Upper lobe of left lung (tissue), 6 donors: ENCODE measurements around the gene SEMA6C. TPM values are rescaled to one million over a fixed set of nuclear protein-coding genes. Genes with fewer than 3 reads are reported as not detected.

Experiments used
- ATAC-seq, 2 donors: fragments of 200-7000 bp; cut with Tn5 transposase; one replicate each; pipeline ENCODE4 v1.9.1; 2022; ENCODE audit warnings: mild to moderate bottlenecking in 2 of 2, moderate library complexity in 2 of 2; ENCODE audit not compliant: low FRiP score in 2 of 2
- DNase-seq, 2 donors: peaks; one replicate each; pipeline ENCODE4 v3.0.0-alpha.2; 2019 to 2020
- H3K27ac ChIP-seq, 4 donors: fragments of 200-600 bp; sonication (generic); one replicate each; pipeline ENCODE4 v1.5.1; 2016 to 2019
- H3K27me3 ChIP-seq, 4 donors: fragments of 200-600 bp; sonication (generic); one replicate each; pipeline ENCODE4 v1.5.1; 2017 to 2019
- H3K36me3 ChIP-seq, 4 donors: fragments of 200-600 bp; sonication (generic); one replicate each; pipeline ENCODE4 v1.5.1; 2016 to 2019
- H3K4me1 ChIP-seq, 4 donors: fragments of 200-600 bp; sonication (generic); one replicate each; pipeline ENCODE4 v1.5.1; 2018 to 2019
- H3K4me3 ChIP-seq, 4 donors: fragments of 200-600 bp; sonication (generic); one replicate each; pipeline ENCODE4 v1.5.1; 2017 to 2019; ENCODE audit warnings: mild to moderate bottlenecking in 2 of 4, moderate library complexity in 1 of 4
- H3K9me3 ChIP-seq, 4 donors: fragments of 200-600 bp; sonication (generic); one replicate each; pipeline ENCODE4 v1.5.1; 2018 to 2019
- CTCF ChIP-seq, 6 experiments: fragments of 450-650 bp in 4 of 6; fragments of 200-600 bp in 2 of 6; sonication (generic) in 2 of 6; IDR thresholded peaks; one replicate each; pipeline ENCODE4 v1.5.1; 2016 to 2019; ENCODE audit warnings: antibody characterized with exemption in 6 of 6
- EP300 ChIP-seq, 4 donors: sonication (generic); formaldehyde crosslinking; IDR thresholded peaks; one replicate each; pipeline ENCODE4 v1.5.1; 2017; ENCODE audit warnings: antibody characterized with exemption in 4 of 4, control low read depth in 2 of 4
- POLR2A ChIP-seq, 4 donors: fragments of 450-650 bp; IDR thresholded peaks; one replicate each; pipeline ENCODE4 v1.5.1; 2016 to 2017; ENCODE audit warnings: antibody characterized with exemption in 4 of 4, mild to moderate bottlenecking in 2 of 4
- POLR2AphosphoS5 ChIP-seq, 2 donors: sonication (generic); formaldehyde crosslinking; IDR thresholded peaks; one replicate each; pipeline ENCODE4 v1.5.1; 2017; ENCODE audit warnings: antibody characterized with exemption in 2 of 2
- WGBS, 2 donors: methylation state at CpG; one replicate each; pipeline ENCODE4 v1.1.5; 2017 to 2018; 5-methylcytosine and 5-hydroxymethylcytosine counted together
- total RNA-seq, 6 donors: library from RNA; depleted of rRNA in 4 of 6; stranded (reverse); fragments of >200 nt in 4 of 6; gene quantifications; one replicate each; pipeline versions ENCODE4 v1.1.0 to v1.2.1, GENCODE V29; 2016 to 2021
- donor health status: DM: no; HTN: no; CAD: no; lungs with moderate emphysema.
- donor health status: DM: no; HTN: yes; CAD: no; lungs with severe emphysema.

The SEMA6C gene
- total RNA-seq, 6 donors from 2014 or later = 2.1 to 13.6 (median 5.8) TPM

GRCh38 chr1:151157067-151157531, 10.7 kb upstream of the SEMA6C start:
- WGBS, 2 donors = 69 to 72% methylated on average over 6 of the region's 6 CpGs
- Histone ChIP-seq H3K36me3 (peaks cover 9 to 38% (median 21%) of the 10 kb centered on the region in 4 donors), H3K9me3 (no peaks in the 10 kb centered on the region), H3K4me3 (peak overlapping the region; percentile 14 to 50 (median 44)), H3K27me3 (no peaks in the 10 kb centered on the region), H3K4me1 (peaks cover 5 to 23% (median 11%) of the 10 kb centered on the region in 4 donors), H3K27ac (peak overlapping the region; percentile 66 to 81 (median 74))
- ATAC-seq (peak; percentile 48 to 66), DNase-seq (peak in 1 of 2 donors; percentile 45)
- peak in 1 of 2 donors; percentile 22 for TF ChIP-seq POLR2AphosphoS5 (IDR thresholded peaks at IDR 0.05)
- no peak for TF ChIP-seq CTCF (IDR thresholded peaks at IDR 0.05)
- no peak for TF ChIP-seq EP300 (IDR thresholded peaks at IDR 0.05)
- TF ChIP-seq POLR2A (IDR thresholded peaks at IDR 0.05) = no peak

- Histone ChIP-seq H3K9me3 (no peaks in the 10 kb centered on the region), H3K27ac (peak within 1 kb of the TSS; percentile 66 to 81 (median 74)), H3K4me3 (peak within 1 kb of the TSS; percentile 14 to 50 (median 44)), H3K4me1 (peaks cover 5 to 23% (median 11%) of the 10 kb centered on the region in 4 donors), H3K36me3 (peaks cover 9 to 33% (median 20%) of the 10 kb centered on the region in 4 donors), H3K27me3 (no peaks in the 10 kb centered on the region)
- WGBS, 2 donors = 55 to 73% methylated on average over 4 of the region's 4 CpGs
- no peak for TF ChIP-seq CTCF (IDR thresholded peaks at IDR 0.05)
- TF ChIP-seq POLR2A (IDR thresholded peaks at IDR 0.05) = peak in 1 of 4 donors; percentile 32
- peak; percentile 81 to 87 for ATAC-seq
- DNase-seq = peak in 1 of 2 donors; percentile 76
Observed at GRCh38 chr1:151156515-151156819, 10.0 kb upstream of the SEMA6C start, which contains the start of gene TNFAIP8L2. Gene TNFAIP8L2 (plus strand): TSS chr1:151156649. CDS start chr1:151158698, 2,049 bp downstream.

- Histone ChIP-seq H3K4me1 (peaks cover 21 to 28% (median 25%) of the 10 kb centered on the region in 4 donors), H3K27ac (peak overlapping the region in 3 of 4 donors; percentile 68 to 80 (median 73)), H3K9me3 (no peaks in the 10 kb centered on the region), H3K36me3 (no peaks in the 10 kb centered on the region), H3K4me3 (no peak overlapping the region), H3K27me3 (no peaks in the 10 kb centered on the region)
- DNase-seq (no peak), ATAC-seq (no peak)
- 93 to 100% methylated on average over 2 of the region's 2 CpGs for WGBS, 2 donors
- no peak for TF ChIP-seq POLR2AphosphoS5 (IDR thresholded peaks at IDR 0.05)
- no peak for TF ChIP-seq POLR2A (IDR thresholded peaks at IDR 0.05)
- TF ChIP-seq EP300 (IDR thresholded peaks at IDR 0.05) = no peak
- TF ChIP-seq CTCF (IDR thresholded peaks at IDR 0.05) = no peak
Observed at GRCh38 chr1:151147665-151148064, 1.2 kb upstream of the SEMA6C start.

- ATAC-seq = no peak
- Histone ChIP-seq H3K4me3 (peak overlapping the region in 3 of 4 donors; percentile 55 to 76 (median 57)), H3K27ac (peak overlapping the region; percentile 53 to 80 (median 70)), H3K9me3 (no peaks in the 10 kb centered on the region), H3K27me3 (no peaks in the 10 kb centered on the region), H3K4me1 (peaks cover 21 to 28% (median 25%) of the 10 kb centered on the region in 4 donors), H3K36me3 (no peaks in the 10 kb centered on the region)
- no peak for DNase-seq
- WGBS, 2 donors = 17 to 35% methylated on average over 7 of the region's 7 CpGs
- no peak for TF ChIP-seq POLR2AphosphoS5 (IDR thresholded peaks at IDR 0.05)
- TF ChIP-seq CTCF (IDR thresholded peaks at IDR 0.05) = no peak
- TF ChIP-seq POLR2A (IDR thresholded peaks at IDR 0.05) = no peak
- no peak for TF ChIP-seq EP300 (IDR thresholded peaks at IDR 0.05)
Observed at GRCh38 chr1:151147132-151147503, 687 bp upstream of the SEMA6C start.

GRCh38 chr1:151146072-151146411, 389 bp downstream of the SEMA6C start:
- TF ChIP-seq POLR2AphosphoS5 (IDR thresholded peaks at IDR 0.05) (no peak), POLR2A (IDR thresholded peaks at IDR 0.05) (no peak), CTCF (IDR thresholded peaks at IDR 0.05) (no peak), EP300 (IDR thresholded peaks at IDR 0.05) (no peak)
- no peaks in the 10 kb centered on the region for H3K36me3 ChIP-seq
- peak overlapping the region; percentile 29 to 76 (median 56) for H3K4me3 ChIP-seq
- WGBS, 2 donors = 0 to 1% methylated on average over 14 to 26 of the region's 26 CpGs
- H3K9me3 ChIP-seq = no peaks in the 10 kb centered on the region
- DNase-seq (peak in 1 of 2 donors; percentile 27), ATAC-seq (peak in 1 of 2 donors; percentile 38)
- H3K27me3 ChIP-seq = no peaks in the 10 kb centered on the region
- peak overlapping the region in 3 of 4 donors; percentile 73 to 80 (median 73) for H3K27ac ChIP-seq
- H3K4me1 ChIP-seq = peaks cover 21 to 28% (median 25%) of the 10 kb centered on the region in 4 donors
